Middle frontal gyrus (tissue), 1 donor: ENCODE data around the gene CFAP20DC.
"Not testable (repeated sequence)": the region's sequence is repeated elsewhere in the genome, so short reads cannot be mapped to it uniquely, and the experiment has no call there.

Experiments
- DNase-seq: peaks from one replicate; pipeline ENCODE4 v3.0.0-alpha.2; 2015; ENCODE audit warnings: low spot score; ENCODE audit errors: extremely low spot score

CFAP20DC gene

GRCh38 chr3:58748024-58748423, 301.8 kb downstream of the CFAP20DC start:
- DNase-seq: no peak

GRCh38 chr3:58746758-58747157, 303.1 kb downstream of the CFAP20DC start:
- DNase-seq: no peak

GRCh38 chr3:58743296-58743695, 306.5 kb downstream of the CFAP20DC start:
- no peak for DNase-seq

- no peak for DNase-seq
Measured at GRCh38 chr3:58742239-58742638, 307.6 kb downstream of the CFAP20DC start.

- no peak for DNase-seq
Measured at GRCh38 chr3:58737644-58738043, 312.2 kb downstream of the CFAP20DC start.

GRCh38 chr3:58731673-58732072, 318.2 kb downstream of the CFAP20DC start:
- DNase-seq: no peak

GRCh38 chr3:58728723-58729122, 321.1 kb downstream of the CFAP20DC start:
- DNase-seq: no peak

DNA sequence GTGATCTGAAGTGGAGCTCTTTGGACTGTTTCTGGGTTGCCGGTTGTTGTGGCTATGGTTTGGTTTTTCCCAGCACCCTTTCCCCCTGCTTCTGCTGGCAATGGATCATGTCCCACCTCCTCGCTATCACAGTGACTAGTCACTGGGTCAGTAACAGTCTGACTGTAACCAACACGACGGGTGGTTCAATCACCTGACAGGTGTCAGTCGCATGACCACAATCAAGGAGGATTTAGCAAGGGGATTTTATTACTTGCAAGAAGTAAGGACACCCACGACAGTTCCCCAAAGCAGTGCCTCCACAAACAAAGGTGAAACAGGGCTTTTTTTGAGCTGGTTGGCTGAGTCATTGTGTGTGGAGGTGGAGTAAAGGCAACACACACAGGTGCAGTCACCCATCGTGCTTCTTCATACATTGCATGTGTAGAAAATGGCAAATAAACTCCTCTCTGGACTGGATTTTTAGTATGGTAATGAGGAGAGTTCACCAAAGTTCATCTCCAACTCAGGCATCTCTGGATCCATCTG, 324.4 kb downstream of the CFAP20DC start:
- DNase-seq: no peak

DNA sequence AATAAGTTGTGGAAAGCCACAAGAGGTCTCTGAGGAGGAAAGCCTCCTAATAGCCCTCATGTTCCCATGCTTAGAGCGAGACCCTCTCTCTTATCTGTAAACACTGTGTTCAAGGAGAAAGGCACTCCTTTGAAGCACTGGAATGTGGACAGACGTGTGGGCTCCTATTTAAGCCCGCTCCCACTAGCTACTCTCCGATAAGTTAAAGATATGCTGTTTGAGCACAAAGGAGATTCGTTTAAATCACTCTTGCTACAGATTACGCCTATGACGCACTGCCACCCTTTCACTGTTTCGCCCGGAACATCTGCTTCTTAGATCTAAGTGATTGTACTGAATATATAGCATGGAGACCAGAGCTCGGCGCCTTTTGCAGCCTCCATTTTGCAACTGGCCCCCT, 325.5 kb downstream of the CFAP20DC start:
- DNase-seq: no peak

- DNase-seq: no peak
Measured at GRCh38 chr3:58723173-58723572, 326.7 kb downstream of the CFAP20DC start.

DNA sequence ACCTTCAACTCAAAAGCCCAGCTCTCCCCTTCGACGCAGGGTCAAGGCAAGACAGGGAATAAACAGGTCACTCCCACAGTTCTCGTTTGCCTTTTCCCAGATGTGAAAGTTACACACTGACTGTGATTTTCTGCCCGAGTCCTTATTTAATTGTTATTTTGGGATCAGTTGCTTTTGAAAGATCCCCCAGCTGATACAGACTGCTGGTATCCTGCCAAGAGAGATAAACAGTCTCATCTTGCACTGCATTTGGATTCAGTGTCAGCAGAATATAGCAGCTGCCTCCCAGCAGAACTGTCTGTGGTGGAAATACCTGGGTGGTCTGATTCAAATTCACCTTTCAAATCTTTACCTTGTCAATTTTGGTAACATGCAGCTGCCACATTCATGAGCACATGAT, 327.3 kb downstream of the CFAP20DC start:
- DNase-seq: no peak

DNA sequence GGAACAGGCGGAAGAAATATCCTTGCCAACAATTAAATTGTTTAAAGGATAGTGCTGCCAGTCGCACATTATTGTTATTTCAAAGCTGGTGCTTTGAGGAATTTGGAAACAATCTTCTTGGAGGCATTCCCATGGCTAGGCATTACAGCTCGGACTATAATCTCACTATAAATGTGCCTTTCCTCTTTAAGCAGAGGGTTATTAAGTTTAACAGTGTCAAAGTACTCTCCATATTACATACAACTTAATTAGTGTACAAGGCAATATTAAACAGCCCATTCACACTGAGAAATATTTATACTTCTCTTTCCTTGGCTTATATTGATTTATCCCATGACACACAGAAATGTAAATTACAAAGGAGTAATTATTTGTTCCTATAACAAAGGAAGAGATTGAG, 329.3 kb downstream of the CFAP20DC start:
- no peak for DNase-seq

DNA sequence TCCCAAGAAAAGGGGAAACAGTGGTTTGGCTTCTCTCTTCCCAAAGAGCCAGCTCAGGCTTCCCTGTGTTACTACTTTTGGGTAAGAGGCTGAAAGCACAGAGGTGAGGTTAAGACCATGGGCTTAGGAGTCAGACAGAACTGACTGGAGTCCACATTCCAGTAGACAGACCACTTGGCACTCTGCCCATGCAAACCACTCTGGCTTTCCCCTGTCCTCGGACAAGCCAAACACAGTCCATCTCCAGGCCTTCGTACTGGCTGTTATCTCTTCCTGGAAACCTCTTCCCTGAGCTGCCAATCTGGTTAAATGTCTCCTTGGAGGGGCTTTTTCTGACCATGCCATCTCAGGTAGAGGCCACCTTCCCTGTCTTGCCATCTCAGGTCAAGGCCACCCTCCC, 330.1 kb downstream of the CFAP20DC start:
- DNase-seq: no peak

GRCh38 chr3:58713715-58714401, 336.0 kb downstream of the CFAP20DC start:
- DNase-seq: no peak

GRCh38 chr3:58711871-58712270, 338.0 kb downstream of the CFAP20DC start:
- DNase-seq: no peak

DNA sequence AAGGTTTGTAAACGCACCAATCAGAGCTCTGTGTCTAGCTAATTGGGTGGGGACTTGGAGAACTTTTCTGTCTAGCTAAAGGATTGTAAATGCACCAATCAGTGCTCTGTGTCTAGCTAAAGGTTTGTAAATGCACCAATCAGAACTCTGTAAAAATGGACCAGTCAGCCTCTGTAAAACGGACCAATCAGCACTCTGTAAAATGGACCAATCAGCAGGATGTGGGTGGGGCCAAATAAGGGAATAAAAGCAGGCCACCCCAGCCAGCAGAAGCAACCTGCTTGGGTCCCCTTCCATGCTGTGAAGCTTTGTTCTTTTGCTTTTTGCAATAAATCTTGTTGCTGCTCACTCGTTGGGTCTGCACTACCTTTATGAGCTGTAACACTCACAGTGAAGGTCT, 340.8 kb downstream of the CFAP20DC start:
- not testable (repeated sequence) for DNase-seq

GRCh38 chr3:58708116-58708791, 341.6 kb downstream of the CFAP20DC start:
- no peak for DNase-seq

- no peak for DNase-seq
Measured at GRCh38 chr3:58707390-58707930, 342.4 kb downstream of the CFAP20DC start.

GRCh38 chr3:58706395-58707167, 343.2 kb downstream of the CFAP20DC start:
- no peak for DNase-seq

GRCh38 chr3:58704745-58705144, 345.1 kb downstream of the CFAP20DC start:
- no peak for DNase-seq

GRCh38 chr3:58704304-58704703, 345.5 kb downstream of the CFAP20DC start:
- not testable (repeated sequence) for DNase-seq

GRCh38 chr3:58698246-58698645, 351.6 kb downstream of the CFAP20DC start:
- no peak for DNase-seq
